Measurements from ENCODE around the gene DNAH3.

DNAH3 gene

DNA sequence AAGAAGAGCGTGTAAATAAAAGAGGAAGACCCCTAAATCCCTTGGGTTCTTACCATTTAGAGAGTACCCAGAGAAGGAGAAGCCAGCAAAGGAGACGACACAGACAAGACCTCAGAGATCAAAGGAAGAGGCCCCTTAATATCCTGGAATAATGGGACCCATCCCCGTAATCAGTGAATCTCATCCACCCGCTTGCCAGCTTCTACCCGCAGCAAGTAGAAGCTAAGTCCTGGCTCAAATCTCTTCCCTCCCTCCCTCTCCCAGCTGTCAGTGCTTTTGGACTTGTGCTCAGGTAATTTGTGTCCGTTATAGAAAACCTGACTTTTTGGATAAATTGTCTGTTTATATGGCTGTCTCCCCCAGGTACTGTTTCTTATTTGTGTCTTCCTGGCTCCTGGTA lies 248.2 kb downstream of the DNAH3 start:
- DNase-seq: no peak

DNA sequence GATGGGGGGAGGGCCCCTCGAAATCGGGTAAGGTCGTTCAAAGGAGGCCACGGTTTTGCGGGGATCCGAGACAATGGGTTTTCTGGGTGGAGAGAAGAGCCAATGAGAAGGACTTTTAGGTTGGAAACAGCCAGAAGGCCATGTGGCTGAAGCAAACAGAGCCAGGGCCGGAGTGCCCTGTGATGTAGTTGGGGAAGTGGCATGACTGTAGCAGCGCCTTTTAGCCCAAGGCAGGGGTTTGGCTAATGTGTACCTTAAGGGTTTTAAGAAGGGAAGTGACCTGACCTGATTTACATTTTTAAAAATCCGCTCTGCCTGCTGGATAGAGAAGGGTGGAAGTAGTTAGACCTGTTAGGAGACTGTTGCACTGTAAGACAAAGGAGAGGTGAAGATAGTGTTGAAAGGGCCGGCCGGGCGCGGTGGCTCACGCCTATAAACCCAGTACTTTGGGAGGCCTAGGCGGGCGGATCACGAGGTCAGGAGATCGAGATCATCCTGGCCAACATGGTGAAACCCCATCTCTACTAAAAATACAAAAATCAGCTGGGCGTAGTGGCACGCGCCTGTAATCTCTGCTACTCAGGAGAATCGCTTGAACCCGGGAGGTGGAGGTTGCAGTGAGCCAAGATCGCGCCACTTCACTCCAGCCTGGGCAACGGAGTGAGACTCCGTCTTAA lies 249.1 kb downstream of the DNAH3 start:
- no peak for DNase-seq

DNA sequence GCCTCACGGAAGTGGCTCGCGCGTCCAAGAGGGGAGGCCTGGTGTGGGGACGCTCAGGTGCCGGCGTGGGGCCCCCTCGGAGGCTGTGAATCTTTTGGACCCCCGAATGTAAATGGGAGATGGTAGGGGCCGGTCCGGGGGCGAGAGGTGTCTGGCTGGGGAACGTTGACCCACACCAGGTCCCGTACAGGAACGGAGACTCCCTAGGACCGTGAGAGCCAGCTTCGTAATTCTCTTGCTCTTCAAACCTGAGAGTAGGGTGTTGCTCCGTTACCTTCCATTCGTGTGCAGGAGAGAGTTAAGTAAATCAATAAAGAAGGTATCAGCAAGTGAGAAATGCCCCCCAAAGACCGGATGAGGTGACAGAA lies 249.6 kb downstream of the DNAH3 start:
- DNase-seq: no peak

DNA sequence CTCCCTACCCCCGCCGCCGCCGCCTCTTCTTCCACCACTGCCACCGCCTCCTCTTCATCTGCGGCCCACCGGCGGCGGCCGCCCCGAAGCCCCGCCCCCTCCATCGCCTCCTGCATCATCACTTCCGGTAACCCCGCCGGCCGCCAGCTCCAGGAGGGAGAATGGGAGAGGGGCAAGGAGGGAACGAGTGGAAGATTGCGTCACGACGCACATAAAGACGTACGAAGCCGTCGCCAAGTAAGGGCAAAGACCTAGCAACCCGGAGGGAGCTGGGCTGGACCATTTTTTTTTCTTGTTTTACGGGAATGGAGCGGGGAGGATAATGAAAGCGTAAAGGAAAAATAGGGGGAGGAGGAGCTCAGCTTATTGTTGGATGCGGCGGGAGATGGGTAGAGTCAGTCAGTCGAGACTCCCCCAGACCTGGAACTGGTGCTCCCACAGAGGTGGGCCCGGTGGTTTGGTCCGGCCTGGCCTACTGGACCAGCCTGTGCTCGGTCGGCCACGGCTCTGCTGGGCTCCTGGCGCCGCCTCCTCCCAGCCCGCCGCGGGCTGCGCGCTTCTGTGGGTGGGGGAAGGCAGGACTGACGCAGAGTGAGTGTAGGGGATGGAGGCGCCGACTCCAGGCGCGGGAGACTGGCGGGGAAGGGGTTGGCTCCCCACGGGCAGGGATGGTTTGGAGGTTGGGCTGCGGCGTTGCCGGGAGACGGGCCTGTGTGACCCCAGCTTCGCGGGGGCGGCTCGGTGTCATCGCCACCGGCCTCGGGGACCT lies 250.2 kb downstream of the DNAH3 start, which contains the start of the genes DCUN1D3 and LYRM1:
Gene DCUN1D3 (minus strand): TSS at position 60 of the 769 bp plus-strand sequence. CDS start 37,820 bp downstream, outside the sequence.
Gene LYRM1 (plus strand): TSS at position 473 of the 769 bp plus-strand sequence. CDS start 14,785 bp downstream, outside the sequence.
- DNase-seq: peak; percentile 83

DNA sequence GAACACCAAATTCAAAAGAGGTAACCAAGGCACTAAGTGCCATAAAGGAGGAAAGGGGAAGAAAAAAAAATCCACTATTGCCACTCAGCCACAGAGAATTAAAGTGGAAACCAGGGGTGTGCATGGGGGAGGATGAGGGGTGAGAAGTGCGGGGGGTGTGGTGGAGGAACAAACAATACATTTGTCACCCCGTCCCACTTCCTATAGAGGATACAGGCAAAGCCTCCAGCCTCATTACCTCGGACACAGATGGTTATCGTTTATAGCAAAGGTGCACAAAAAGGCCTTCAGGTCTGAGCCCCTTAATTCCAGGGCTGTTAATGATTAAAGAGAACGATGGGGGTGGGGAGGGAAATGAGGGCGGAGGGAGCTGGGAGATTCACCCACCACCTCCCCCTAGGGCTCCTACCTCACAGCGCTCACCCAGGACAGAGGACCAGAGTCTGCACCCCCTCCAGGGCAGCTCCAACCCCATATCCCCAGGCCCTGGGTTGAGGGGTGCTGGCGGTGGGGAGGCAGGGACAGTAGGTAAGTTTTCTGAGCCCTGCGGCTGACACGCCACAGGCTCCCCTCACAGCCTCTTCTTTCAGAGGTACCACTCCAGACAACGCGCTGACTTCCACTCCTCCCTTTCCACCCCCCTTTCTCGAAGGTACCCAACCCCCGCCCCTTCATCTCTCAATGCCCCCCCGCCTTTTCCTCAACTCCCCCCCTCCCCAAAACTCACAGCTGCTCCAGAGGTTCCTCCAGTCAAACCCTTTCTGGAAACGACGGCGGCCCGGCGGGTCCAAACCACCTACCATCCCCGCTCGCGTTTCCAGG lies 251.0 kb downstream of the DNAH3 start:
- DNase-seq: no peak

DNA sequence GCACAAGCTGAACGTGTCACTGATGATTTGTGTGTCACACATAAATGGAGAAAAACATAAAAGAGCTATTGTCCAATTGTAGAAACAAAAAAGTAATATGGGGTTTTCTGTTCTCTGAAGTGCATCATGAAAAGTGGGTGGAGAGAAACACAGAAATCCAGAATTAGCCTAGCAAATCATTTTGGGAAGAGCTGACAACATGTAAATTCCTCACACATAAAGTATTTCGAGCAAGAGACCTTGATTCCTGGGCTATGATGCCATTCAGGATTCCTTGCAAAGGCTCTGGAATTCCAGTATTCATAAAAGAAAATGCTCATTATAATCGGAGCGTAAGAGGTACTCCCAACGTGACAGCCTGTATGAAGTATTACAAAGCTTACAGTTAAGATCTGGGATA lies 251.6 kb downstream of the DNAH3 start:
- DNase-seq: no peak

DNA sequence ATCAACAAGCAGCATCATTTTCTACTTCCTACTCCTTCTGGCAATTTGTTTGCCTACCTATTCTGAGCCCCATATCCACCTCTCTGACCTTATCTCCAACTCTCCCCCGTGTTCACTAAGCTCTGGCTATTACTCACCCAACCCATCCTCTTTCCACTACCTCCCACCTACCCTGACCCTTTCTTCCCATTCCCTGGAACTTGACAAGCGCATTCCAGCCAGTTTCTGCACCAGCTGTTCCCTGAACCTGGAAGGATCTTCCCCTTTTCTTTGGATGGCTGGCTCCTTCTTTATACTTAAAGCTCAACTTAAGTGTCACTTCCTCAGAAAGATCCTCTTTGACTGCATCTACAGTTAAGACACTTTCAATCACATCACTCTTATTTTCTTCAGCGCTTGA lies 252.7 kb downstream of the DNAH3 start:
- DNase-seq: no peak

DNA sequence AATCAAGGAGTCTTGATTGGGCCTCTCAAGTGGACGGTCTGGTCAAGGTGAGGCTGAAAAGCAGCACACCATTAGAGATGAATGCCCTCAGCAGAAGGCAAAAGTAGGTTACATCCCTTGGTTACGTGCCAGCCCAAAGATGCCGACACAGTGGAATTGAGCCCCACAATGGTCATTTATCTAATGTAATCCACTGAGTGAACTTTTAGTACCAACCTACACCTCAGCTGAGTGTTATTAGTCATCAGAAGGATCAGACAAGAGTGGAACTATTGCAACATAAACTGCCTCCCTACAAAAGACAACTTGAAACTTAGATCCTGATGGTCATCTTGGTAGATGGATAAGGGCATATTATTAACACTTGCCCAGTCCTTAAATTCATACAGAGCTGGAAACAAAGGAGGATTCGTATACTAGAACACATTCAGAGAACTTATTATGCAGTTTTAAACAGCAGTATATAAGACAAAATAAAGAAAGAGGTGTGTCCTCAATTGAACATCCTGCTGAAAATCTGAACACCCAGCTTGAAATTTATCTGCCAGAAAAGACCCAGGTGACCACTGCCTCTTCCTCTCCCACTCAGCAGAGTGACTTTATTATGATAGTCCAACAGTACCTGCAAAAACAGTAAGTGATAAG lies 253.3 kb downstream of the DNAH3 start:
- no peak for DNase-seq

DNA sequence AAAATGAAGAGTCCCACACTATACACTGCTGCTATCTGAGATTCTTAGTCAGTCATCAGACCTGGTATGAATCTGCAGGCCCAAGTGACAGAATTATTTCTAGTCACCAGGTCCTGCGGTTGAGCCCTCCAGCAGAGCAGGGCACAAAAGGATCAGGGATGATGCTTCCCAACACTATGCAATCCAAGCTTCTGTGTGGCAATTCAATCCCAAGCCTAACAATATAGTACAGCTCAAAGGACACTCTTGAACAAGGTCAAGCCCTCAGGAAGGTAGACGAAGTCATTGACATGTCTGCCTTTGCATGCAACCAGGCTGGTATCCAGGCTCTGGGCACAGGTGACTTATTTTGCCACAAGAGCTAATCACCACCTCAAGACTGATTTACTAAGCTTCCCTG lies 256.3 kb downstream of the DNAH3 start:
- DNase-seq: no peak

DNA sequence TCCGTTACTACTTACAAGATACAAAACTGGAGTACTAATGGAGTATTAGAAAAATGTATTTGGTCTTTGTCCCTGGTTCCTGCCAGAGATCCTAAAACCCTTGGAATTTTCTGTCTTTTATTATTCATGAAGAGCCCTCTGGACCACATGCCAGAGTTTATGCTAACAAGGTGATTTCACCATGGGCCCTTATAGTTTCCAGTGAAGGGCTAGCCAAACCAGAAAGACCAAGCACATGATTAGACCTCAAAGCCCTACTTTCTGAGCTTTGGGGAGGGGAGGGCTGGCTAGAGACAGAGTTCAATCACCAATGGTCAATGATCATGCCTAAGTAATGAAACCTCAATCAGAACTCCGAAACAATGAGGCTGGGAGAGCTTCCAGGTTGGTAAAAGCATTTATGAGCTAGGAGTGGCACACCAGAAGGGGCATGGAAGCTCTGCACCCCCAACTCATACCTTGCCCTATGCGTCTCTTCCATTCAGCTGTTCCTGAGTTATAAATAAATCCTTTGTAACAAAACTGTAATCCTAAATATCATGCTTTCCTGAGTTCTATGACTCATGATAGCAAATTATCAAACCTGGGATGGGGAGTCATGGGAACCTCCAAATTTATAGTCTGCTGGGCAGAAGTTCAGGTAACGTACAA lies 260.9 kb downstream of the DNAH3 start:
- DNase-seq: no peak

DNA sequence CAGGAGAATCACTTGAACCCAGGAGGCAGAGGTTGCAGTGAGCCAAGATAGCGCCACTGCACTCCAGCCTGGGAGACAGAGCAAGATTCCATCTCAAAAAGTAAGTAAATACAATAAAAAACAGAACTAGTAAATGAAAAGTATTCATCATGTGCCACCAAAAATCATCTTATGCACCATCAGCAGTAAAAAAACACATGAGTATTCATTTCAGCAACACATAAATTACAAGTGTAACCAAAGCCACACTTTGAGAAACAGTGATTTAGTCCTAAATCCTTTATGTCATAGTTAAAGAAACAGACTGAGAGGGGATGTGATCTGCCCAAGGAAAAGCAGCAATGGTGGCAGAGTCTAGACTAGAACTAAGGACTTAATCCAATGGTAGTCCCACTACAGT lies 263.4 kb downstream of the DNAH3 start:
- no peak for DNase-seq

DNA sequence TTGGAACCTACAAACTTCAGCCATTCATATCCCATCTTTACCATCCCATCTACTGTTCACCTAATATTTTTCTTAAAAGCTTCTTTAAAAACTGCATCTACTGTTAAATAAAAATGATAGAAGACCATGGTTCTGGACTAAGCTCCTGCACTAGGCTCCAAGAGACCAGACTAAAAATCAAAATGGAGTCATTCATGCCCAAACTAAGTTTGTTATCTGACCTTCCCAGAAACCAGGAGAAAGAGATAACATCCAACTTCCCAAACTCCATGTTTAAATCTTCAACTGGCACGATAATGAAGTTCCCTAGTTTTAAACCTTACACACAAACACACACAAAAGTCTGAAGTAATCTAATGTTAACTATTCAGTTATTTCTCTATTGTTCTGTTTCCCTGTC lies 264.3 kb downstream of the DNAH3 start:
- no peak for DNase-seq

DNA sequence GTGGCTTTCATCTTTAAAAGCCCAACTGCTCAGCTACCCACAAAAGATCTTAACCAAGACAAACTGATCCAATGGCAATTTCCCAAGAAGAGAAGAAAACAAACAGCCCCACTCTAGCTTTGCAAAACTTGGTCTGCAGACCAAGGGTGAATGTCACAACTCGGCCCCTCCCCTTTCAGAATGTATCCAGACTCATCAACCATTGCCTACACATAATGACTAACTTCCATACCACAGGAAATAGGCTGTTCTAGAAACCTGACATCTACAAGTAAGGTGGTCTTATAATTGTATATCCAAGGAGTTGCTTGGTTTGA lies 266.4 kb downstream of the DNAH3 start:
- DNase-seq: no peak

DNA sequence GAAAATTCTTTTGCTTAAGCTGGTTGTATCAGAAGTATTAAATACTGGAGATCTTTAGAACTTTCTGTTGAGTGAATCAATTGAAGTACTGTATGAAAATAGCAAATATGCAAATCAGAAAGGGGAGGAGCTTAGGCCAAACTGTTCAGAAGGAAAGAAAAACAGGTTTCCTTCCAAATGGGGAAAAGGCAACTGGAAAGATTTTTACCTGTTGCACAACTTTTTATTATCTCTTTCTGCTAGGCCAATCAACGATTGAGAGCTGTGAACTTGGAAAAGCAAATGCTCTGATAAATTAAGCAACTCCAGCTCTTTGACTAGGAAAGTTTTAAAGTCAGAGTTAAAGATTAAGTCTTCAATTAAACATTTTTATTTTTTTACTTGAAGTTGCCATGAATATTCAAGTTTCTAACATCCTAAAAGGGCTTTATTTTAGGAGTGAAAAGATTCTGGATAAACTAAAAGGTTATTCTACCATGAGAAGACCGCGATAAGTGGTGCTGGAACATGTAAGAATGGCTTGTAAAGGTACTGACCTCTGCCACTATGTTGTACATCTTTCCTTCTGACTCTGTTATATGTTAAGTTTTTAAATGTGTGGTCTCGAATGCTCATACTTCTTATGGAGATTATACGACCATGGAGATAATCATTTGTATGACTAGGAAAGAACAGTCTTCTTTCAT lies 266.9 kb downstream of the DNAH3 start:
- no peak for DNase-seq
